Left lung (tissue), 10 donors: ENCODE results near the gene RERGL. TPM values are rescaled to one million over a fixed set of nuclear protein-coding genes. Genes with fewer than 3 reads are reported as not detected.
A peak's percentile ranks its signal among the peaks of the same experiment; 100 is the strongest.

Experiments used
- ATAC-seq: fragments of 200-7000 bp; cut with Tn5 transposase; one replicate; pipeline ENCODE4 v1.9.1; 2020; ENCODE audit warnings: moderate library complexity
- DNase-seq, 4 donors: peaks; one replicate each; pipeline ENCODE4 v3.0.0-alpha.2; 2013 to 2020
- H3K27ac ChIP-seq, 2 donors: fragments of 200-600 bp; sonication (generic) in 1 of 2; one replicate each; pipeline versions ENCODE4 v1.5.0 to v1.8.0; 2020 to 2021
- H3K27me3 ChIP-seq, 2 donors: fragments of 200-600 bp; sonication (generic) in 1 of 2; one replicate each; pipeline versions ENCODE4 v1.5.0 to v1.8.0; 2020 to 2021
- H3K36me3 ChIP-seq, 2 donors: fragments of 200-600 bp; sonication (generic) in 1 of 2; one replicate each; pipeline versions ENCODE4 v1.5.0 to v1.8.0; 2020 to 2021
- H3K4me1 ChIP-seq, 2 donors: fragments of 200-600 bp; one replicate each; pipeline ENCODE4 v1.8.0; 2021
- H3K4me3 ChIP-seq, 2 donors: fragments of 200-600 bp; sonication (generic) in 1 of 2; one replicate each; pipeline versions ENCODE4 v1.5.0 to v1.8.0; 2020 to 2021; ENCODE audit warnings: mild to moderate bottlenecking in 1 of 2
- H3K9me3 ChIP-seq, 2 donors: fragments of 200-600 bp; sonication (generic) in 1 of 2; one replicate each; pipeline versions ENCODE4 v1.5.0 to v1.8.0; 2020 to 2021
- CTCF ChIP-seq, 2 donors: fragments of 200-600 bp; sonication (generic) in 1 of 2; IDR thresholded peaks; one replicate each; pipeline versions ENCODE4 v1.5.0 to v1.8.0; 2021; ENCODE audit warnings: antibody characterized with exemption in 2 of 2
- intact Hi-C, 2 donors: fragments of 100-400 bp; cut with DNase I; formaldehyde crosslinking; loops; one replicate each; pipeline versions ENCODE4 v1.11.2 to v1.14.2; 2022
- polyA plus RNA-seq, 6 donors: library from polyadenylated mRNA; unstranded; fragments of 120-200 nt; gene quantifications; one replicate each; pipeline ENCODE4 v1.2.1, GENCODE V29; 2013; ENCODE audit not compliant: insufficient read length in 6 of 6
- total RNA-seq, 2 donors: library from RNA; stranded (reverse); fragmentation: NEBNext Ultra II Directional; extraction: Animal tissue kit (Norgen Biotek cat#: 25700); gene quantifications; one replicate each; pipeline ENCODE4 v1.2.1, GENCODE V29; 2021
- donor health status: DM: no; HTN: yes; CAD: no.
- donor health status: DM: no; HTN: no; CAD: no.

The RERGL gene
- total and polyA plus RNA-seq, 8 donors = 0.17 to 2.9 (median 0.47) TPM

DNA sequence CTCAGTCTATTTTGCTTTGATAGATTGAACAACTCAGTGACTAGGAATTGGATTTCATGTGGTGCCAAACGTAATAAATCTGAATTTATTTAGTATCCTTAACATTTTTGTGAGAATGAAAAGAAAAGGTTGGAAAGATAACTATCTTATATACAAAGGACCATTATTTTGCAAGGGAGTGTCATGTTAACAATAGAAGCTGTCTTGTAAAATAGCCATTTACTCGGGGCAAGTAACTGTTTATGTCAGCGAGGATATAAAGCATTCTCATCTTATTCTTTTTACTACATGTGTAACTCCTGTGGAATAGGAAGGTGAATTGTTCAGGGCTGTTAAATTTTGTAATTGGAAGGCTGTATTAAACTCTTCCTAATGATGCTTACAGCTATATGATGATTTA lies 5.9 kb downstream of the RERGL start:
- intact Hi-C loops = no loop called here
- Histone ChIP-seq H3K4me3 (no peak overlapping the region), H3K9me3 (peaks cover 0 to 4% of the 10 kb centered on the region in 2 donors), H3K4me1 (no peaks in the 10 kb centered on the region), H3K27me3 (no peaks in the 10 kb centered on the region), H3K36me3 (no peaks in the 10 kb centered on the region), H3K27ac (no peak overlapping the region)
- DNase-seq (no peak), ATAC-seq (no peak)
- TF ChIP-seq CTCF (IDR thresholded peaks at IDR 0.05) = no peak

DNA sequence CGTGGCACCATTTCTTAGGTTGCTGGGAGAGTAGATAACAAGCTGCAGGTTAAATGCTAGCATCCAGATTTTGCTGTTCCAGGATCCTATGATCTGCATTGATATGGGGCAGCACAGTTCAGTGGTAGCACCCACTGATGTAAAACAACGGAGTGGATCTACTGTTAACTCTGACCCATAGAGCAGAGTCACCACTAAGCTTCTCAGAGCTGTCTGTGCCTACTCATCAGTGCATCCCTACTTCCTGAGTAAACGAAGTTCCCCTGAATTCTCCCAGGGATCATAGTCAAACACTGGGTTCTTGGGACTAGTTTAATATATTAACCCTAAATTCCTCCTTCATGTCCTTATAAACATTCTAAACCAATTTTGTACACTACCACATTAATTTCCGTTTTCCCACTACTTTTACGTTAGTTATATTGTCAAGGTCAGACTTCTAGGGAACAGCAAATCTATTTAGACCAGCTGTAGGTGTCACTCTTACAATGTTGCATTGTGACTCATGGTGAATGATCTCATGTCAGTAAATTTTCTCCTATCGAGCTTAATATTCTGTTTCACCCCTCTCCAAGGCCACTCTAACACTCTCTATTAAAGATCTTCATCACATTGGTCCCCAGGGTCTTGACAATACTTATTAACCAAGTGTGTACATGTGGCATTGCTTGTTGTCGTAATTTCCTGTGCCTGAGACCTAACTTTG lies 10.3 kb downstream of the RERGL start:
- Histone ChIP-seq H3K27ac (no peak overlapping the region), H3K4me3 (no peak overlapping the region), H3K27me3 (no peaks in the 10 kb centered on the region), H3K36me3 (no peaks in the 10 kb centered on the region), H3K9me3 (peaks cover 0 to 4% of the 10 kb centered on the region in 2 donors), H3K4me1 (no peaks in the 10 kb centered on the region)
- intact Hi-C loops = no loop called here
- ATAC-seq = no peak
- no peak for DNase-seq
- TF ChIP-seq CTCF (IDR thresholded peaks at IDR 0.05) = no peak

DNA sequence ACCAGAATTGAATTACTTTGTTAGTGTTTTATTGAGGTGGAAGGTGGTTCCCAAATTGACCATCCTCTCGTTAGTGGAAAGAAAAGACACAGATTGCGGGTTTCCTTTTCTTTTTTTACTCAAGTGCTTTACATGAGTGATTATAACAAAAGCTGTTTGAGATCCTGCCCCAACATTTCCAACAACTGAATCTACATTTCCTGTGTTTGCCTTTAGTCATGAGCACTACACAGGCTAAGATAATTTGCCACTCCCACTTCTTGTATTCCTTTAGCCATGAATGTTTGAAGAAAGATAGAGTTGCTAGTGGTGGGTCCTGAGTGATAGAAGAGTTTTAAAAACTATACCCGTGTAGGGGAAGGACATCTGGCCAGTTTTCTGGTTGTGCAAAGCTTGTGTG lies 16.0 kb downstream of the RERGL start:
- H3K27ac ChIP-seq = no peak overlapping the region
- intact Hi-C loops = no loop called here
- no peaks in the 10 kb centered on the region for H3K9me3 ChIP-seq
- TF ChIP-seq CTCF (IDR thresholded peaks at IDR 0.05) = no peak
- no peak for DNase-seq
- ATAC-seq = peak; percentile 60
- no peaks in the 10 kb centered on the region for H3K4me1 ChIP-seq
- no peaks in the 10 kb centered on the region for H3K27me3 ChIP-seq
- H3K4me3 ChIP-seq = no peak overlapping the region
- no peaks in the 10 kb centered on the region for H3K36me3 ChIP-seq

GRCh38 chr12:18072723-18073122 lies 17.3 kb downstream of the RERGL start:
- Histone ChIP-seq H3K9me3 (no peaks in the 10 kb centered on the region), H3K4me3 (no peak overlapping the region), H3K27ac (no peak overlapping the region), H3K36me3 (no peaks in the 10 kb centered on the region), H3K4me1 (no peaks in the 10 kb centered on the region), H3K27me3 (no peaks in the 10 kb centered on the region)
- DNase-seq (peak in 1 of 4 donors; percentile 46), ATAC-seq (no peak)
- no peak for TF ChIP-seq CTCF (IDR thresholded peaks at IDR 0.05)
- intact Hi-C loops = no loop called here

DNA sequence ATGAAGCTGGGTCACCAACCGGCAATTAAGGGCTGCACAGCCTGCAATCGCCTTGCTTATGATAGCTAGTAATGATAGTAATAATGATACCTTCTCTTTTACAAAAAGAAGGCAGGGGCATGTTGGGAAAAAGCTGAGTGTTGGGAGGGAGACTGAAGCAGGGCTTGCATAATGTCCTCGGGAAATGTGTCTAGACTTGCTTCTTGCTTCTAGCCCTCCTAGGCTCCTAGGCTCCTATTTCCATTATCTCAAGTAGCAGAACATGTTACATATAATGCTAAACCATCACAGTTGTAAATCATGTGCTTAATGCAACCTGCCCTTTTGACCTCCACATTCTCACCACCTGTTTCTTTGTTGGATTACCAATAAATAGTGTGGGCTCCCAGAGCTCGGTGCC lies 18.7 kb downstream of the RERGL start:
- no peak for TF ChIP-seq CTCF (IDR thresholded peaks at IDR 0.05)
- DNase-seq (no peak), ATAC-seq (no peak)
- H3K4me3 ChIP-seq = no peak overlapping the region
- no peaks in the 10 kb centered on the region for H3K4me1 ChIP-seq
- intact Hi-C loops = no loop called here
- no peaks in the 10 kb centered on the region for H3K36me3 ChIP-seq
- H3K9me3 ChIP-seq = no peaks in the 10 kb centered on the region
- H3K27me3 ChIP-seq = no peaks in the 10 kb centered on the region
- H3K27ac ChIP-seq = no peak overlapping the region
